LNCAP (cell line): Measurements from ENCODE around the gene TOR4A.

ENCODE experiments used
- CTCF ChIP-seq: fragments of 450-650 bp; IDR thresholded peaks from 2 replicates; pipeline ENCODE4 v1.5.1; 2017; ENCODE audit warnings: mild to moderate bottlenecking

The TOR4A gene

DNA sequence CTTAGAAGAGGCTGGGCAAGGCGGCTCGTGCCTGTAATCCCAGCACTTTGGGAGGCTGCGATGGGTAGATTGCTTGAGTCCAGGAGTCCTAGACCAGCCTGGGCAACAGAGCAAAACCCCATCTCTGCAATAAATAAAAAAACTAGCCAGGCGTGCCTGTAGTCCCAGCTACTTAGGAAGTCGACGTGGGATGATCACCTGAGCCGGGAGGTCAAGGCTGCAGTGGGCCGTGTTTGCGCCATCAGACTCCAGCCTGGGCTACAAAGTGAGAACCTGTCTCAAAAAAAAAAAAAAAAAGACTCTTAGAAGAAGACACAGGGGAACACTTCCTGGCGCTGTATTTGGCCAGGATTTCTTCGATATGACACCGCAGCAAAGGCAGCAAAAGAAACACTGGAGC, 48.3 kb downstream of the TOR4A start:
- no peak for TF ChIP-seq CTCF

GRCh38 chr9:137326445-137327065, 49.0 kb downstream of the TOR4A start:
- TF ChIP-seq CTCF, result no peak

- TF ChIP-seq CTCF, result no peak
Observed at GRCh38 chr9:137330689-137331088, 53.2 kb downstream of the TOR4A start.

GRCh38 chr9:137331929-137332328, 54.4 kb downstream of the TOR4A start:
- no peak for TF ChIP-seq CTCF
